Hypothalamus (tissue), 51 donors: ENCODE data around the gene TRDMT1.

Source experiments
- DNase-seq, 51 donors: peaks; one replicate each; lab custom pipeline; 2025; lab: John Stamatoyannopoulos, UW

The TRDMT1 gene

DNA sequence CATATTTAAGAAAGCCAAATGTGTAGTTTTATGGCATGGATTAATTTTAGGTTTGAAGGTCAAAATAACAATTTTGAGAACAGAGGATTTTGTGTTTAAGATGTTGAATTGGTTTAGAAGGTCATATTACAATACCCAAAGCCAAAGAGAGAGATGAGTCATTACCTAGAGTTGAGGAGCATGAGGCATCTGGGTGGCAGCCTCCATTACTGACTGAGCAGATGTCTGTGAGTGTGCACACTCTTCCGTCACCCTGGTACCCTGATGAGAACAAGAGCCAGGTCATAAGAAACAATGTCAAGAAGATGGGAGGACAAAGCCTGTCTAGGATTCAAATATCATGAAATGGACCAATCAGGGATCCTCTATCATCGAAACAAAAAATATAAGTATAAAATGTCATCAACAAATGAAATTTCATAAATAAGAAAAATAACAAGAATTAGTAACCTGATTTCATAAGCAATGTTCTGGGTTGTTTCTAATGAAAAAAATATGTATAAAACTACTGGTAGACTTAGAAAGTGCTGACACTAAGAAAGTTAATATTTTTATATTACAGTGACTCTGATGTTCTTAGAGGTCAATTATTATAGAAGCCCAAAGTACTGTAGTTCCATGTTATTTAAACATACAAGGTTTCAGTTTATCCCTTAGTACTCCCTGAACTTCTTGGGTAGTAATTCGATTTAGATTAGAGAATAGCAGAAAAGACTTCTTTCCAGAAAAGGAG, 91.8 kb downstream of the TRDMT1 start:
- DNase-seq, result no peak

DNA sequence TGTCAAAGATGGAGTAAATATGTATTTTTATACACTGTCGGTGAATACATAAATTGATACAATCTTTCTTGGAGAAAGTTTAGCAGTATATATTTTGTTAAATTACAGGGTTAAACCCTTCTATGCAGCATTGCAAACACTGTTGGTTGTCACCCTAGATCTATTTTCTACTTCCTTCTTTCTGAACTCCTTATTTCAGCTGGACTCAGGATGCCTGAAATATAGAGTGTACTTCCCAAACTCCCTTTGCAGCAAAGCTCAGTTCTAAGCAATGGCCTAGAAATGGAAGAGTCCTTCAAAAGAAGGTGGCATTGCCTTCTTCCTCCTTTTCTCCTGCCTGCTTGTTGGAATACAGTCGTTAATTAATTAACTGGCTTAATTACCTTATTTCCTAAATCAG, 92.4 kb downstream of the TRDMT1 start:
- DNase-seq, result no peak

DNA sequence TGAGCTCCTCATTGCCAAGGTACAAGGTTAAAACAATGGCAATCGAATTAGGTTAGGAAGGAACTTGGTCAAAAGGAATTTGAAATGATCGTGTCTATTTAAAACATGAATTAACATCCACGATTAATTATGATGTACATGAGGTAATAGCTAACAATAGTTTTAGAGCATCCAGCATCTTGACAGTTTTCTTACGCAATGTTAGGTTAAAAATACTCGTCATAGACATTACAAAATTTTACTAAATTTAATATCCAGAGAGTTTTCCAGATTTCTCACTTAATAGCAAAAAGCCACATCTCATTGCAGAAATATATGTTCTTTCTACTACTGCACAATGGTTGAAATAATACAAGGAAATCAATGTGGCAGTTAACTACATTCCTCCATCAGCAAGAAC, 94.5 kb downstream of the TRDMT1 start:
- DNase-seq, result no peak

DNA sequence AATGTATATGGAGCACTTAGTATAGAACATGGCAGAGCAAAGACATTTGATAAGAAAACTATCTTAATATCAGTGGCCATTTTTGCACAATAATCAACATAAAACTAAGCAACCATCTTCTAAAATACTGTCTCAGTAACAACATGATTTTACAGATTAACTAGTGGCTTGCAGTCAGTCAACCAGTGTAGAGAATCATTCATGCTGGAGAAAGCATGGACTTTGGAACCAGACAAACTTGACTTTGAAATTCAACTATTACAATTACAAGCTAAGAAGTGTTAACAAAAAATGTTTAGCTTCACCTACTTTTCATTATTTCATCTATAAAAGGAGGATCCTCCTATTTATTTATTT, 99.6 kb downstream of the TRDMT1 start:
- no peak for DNase-seq

GRCh38 chr10:17101257-17101909, 100.1 kb downstream of the TRDMT1 start:
- no peak for DNase-seq

DNA sequence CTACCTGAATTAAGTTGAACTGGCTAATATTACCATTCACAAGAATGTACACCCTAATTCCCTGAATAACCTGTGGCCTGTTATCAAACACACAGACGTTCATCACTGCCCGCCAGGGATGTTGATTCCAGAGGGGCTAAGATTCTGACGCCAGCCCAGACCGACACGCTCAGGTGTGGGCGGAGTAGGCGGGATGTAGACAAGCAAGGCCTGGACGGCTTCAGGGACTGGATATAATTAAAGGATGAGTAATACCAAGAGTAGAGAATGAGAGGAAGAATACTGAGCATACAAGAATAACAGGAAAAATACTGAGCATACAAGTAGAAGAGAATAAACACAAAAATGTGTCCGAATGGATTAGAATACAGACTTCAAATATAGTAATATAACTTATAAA, 100.9 kb downstream of the TRDMT1 start:
- no peak for DNase-seq

DNA sequence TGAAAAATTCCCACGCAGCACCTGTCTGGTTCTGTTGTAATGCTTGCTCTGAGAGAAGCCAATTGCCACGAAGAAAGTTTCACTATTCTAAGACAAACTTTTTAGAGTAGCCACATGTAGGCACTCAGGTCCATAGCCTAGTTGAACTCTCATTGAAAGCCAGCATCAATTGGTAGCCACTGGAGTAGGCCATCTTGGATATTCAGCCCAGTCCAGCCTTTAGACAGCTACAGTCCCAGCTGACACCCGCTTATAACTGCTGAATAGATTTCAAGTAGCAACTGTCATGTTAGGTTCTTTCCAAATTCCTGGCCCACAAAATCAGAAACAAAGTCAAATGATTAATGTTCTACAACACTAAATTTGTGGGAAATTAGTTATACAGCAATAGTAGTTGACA, 103.5 kb downstream of the TRDMT1 start:
- no peak for DNase-seq
